ENCODE data around the gene MICU2. TPM values are rescaled to one million over a fixed set of nuclear protein-coding genes. Genes with fewer than 3 reads are reported as not detected.

Gene MICU2
- total RNA-seq, 1 experiment from 2014 or later: 21.8 TPM

- Mint-ChIP-seq H3K27me3 (ENCODE audit: insufficient read depth, unreplicated experiment) (no peaks in the 10 kb centered on the region), H3K4me3 (ENCODE audit: unreplicated experiment) (no peak overlapping the region), H3K4me1 (ENCODE audit: insufficient read depth, unreplicated experiment) (no peaks in the 10 kb centered on the region), H3K36me3 (ENCODE audit: insufficient read depth, unreplicated experiment) (no peaks in the 10 kb centered on the region), H3K27ac (ENCODE audit: low read depth, unreplicated experiment) (no peak overlapping the region), H3K9me3 (ENCODE audit: unreplicated experiment) (peaks cover 8% of the 10 kb centered on the region)
- no peak for TF ChIP-seq CTCF (IDR thresholded peaks at IDR 0.05; ENCODE audit: unreplicated experiment)
- no TSS peak for BruUV-seq (replicated peaks)
- DNase-seq (ENCODE audit: unreplicated experiment): no peak
- intact Hi-C loops (cut with micrococcal nuclease): no loop called here
- CTCF ChIA-PET: no interaction called here
- POLR2A ChIA-PET: no interaction called here
These were observed 23.2 kb downstream of the MICU2 start for GRCh38 chr13:21580736-21581135.

- Mint-ChIP-seq H3K4me3 (ENCODE audit: unreplicated experiment) (no peak overlapping the region), H3K9me3 (ENCODE audit: unreplicated experiment) (peaks cover 8% of the 10 kb centered on the region), H3K27me3 (ENCODE audit: insufficient read depth, unreplicated experiment) (no peaks in the 10 kb centered on the region), H3K27ac (ENCODE audit: low read depth, unreplicated experiment) (no peak overlapping the region), H3K4me1 (ENCODE audit: insufficient read depth, unreplicated experiment) (no peaks in the 10 kb centered on the region), H3K36me3 (ENCODE audit: insufficient read depth, unreplicated experiment) (no peaks in the 10 kb centered on the region)
- no peak for DNase-seq (ENCODE audit: unreplicated experiment)
- no peak for TF ChIP-seq CTCF (IDR thresholded peaks at IDR 0.05; ENCODE audit: unreplicated experiment)
- CTCF ChIA-PET: no interaction called here
- BruUV-seq (replicated peaks): no TSS peak
- POLR2A ChIA-PET: interaction anchor here (0.6 kb wide), 1 partner anchor 547 kb away, joined by 3 read pairs; no protein-coding TSS in a partner anchor
- intact Hi-C loops (cut with micrococcal nuclease): no loop called here
These were observed 24.1 kb downstream of the MICU2 start for GRCh38 chr13:21579754-21580316.

GRCh38 chr13:21578748-21579147 lies 25.2 kb downstream of the MICU2 start:
- DNase-seq (ENCODE audit: unreplicated experiment): no peak
- Mint-ChIP-seq H3K9me3 (ENCODE audit: unreplicated experiment) (peaks cover 8% of the 10 kb centered on the region), H3K4me1 (ENCODE audit: insufficient read depth, unreplicated experiment) (no peaks in the 10 kb centered on the region), H3K27ac (ENCODE audit: low read depth, unreplicated experiment) (no peak overlapping the region), H3K36me3 (ENCODE audit: insufficient read depth, unreplicated experiment) (no peaks in the 10 kb centered on the region), H3K27me3 (ENCODE audit: insufficient read depth, unreplicated experiment) (no peaks in the 10 kb centered on the region), H3K4me3 (ENCODE audit: unreplicated experiment) (no peak overlapping the region)
- no peak for TF ChIP-seq CTCF (IDR thresholded peaks at IDR 0.05; ENCODE audit: unreplicated experiment)
- ChIA-PET POLR2A (interaction anchor here (0.5 to 1.3 kb wide), 3 partner anchors 25 to 1153 kb away, joined by 3 to 8 read pairs (median 3); partner anchors contain the start of gene MICU2), CTCF (interaction anchor here (0.6 kb wide), 1 partner anchor 20 kb away, joined by 3 read pairs; no protein-coding TSS in a partner anchor)
- BruUV-seq (replicated peaks): no TSS peak
- intact Hi-C loops (cut with micrococcal nuclease): no loop called here

- intact Hi-C loops (cut with micrococcal nuclease): no loop called here
- no peak overlapping the region for H3K4me3 Mint-ChIP-seq (ENCODE audit: unreplicated experiment)
- POLR2A ChIA-PET: interaction anchor here (1.2 to 1.4 kb wide), 3 partner anchors 9 to 27 kb away, joined by 3 to 4 read pairs (median 4); no protein-coding TSS in a partner anchor
- H3K27ac Mint-ChIP-seq (ENCODE audit: low read depth, unreplicated experiment): no peak overlapping the region
- CTCF ChIA-PET: no interaction called here
- no TSS peak for BruUV-seq (replicated peaks)
- H3K4me1 Mint-ChIP-seq (ENCODE audit: insufficient read depth, unreplicated experiment): no peaks in the 10 kb centered on the region
- TF ChIP-seq CTCF (IDR thresholded peaks at IDR 0.05; ENCODE audit: unreplicated experiment): no peak
- no peaks in the 10 kb centered on the region for H3K36me3 Mint-ChIP-seq (ENCODE audit: insufficient read depth, unreplicated experiment)
- H3K27me3 Mint-ChIP-seq (ENCODE audit: insufficient read depth, unreplicated experiment): no peaks in the 10 kb centered on the region
- DNase-seq (ENCODE audit: unreplicated experiment): no peak
- H3K9me3 Mint-ChIP-seq (ENCODE audit: unreplicated experiment): no peaks in the 10 kb centered on the region
These were observed 27.5 kb downstream of the MICU2 start for GRCh38 chr13:21576426-21576825.
